Measurements from ENCODE around the gene SGPL1. TPM values are rescaled to one million over a fixed set of nuclear protein-coding genes. Genes with fewer than 3 reads are reported as not detected.

SGPL1 gene
- total RNA-seq, 4 donors from 2014 or later = 34.2 to 47.1 (median 43.1) TPM

DNA sequence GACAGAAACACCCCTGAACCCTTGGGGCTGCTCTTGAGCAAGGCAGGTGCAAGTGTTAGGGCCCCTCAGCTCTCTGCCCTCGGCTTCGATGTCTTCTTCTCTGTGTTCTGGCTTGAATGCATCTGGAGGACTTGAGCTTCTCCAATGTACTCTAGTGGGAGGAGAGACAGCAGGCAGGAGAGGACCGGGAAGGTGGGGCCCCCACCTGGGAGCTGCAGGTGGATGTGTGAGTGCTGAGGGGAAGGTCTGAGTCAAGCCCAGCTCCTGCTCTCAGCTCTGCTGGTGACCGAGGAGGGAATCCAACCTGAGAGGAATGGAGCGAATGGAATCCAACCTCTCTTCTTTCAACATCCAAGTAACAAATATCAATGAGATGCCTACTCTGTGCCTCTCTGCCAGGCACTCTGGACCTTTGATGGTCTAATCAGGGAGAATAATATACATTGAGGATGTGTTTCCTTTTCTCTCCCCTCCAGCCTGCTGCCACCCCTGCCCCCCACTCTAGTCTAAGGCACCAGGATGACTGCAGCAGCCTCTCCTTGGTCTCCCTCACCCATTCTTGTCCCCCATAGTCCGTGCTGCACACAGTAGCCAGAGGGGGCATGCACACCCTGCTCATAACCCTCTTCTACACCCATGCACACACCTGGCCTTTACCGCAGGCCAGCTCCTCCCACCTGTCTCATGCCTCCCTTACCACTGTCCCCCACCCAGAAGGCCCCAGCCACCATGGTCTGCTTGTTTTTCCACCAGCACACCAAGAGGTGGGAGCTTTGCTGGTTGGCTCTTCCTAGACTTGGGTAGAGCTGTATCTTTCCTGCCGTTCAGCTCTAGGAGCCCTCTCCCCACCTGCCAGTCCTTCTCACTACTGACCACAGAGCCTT lies 44.2 kb upstream of the SGPL1 start:
- Histone ChIP-seq H3K27me3 (no peaks in the 10 kb centered on the region), H3K9me3 (no peaks in the 10 kb centered on the region), H3K4me3 (no peak overlapping the region), H3K4me1 (peaks cover 0 to 27% (median 7%) of the 10 kb centered on the region in 3 donors), H3K36me3 (no peaks in the 10 kb centered on the region), H3K27ac (no peak overlapping the region)
- DNase-seq = no peak
- intact Hi-C loops (cut with DNase I) = no loop called here
- 78 to 96% methylated on average over 6 to 7 of the region's 8 CpGs for WGBS, 2 donors
- no peak for TF ChIP-seq POLR2A (IDR thresholded peaks at IDR 0.05)
- TF ChIP-seq, protein P1, sequence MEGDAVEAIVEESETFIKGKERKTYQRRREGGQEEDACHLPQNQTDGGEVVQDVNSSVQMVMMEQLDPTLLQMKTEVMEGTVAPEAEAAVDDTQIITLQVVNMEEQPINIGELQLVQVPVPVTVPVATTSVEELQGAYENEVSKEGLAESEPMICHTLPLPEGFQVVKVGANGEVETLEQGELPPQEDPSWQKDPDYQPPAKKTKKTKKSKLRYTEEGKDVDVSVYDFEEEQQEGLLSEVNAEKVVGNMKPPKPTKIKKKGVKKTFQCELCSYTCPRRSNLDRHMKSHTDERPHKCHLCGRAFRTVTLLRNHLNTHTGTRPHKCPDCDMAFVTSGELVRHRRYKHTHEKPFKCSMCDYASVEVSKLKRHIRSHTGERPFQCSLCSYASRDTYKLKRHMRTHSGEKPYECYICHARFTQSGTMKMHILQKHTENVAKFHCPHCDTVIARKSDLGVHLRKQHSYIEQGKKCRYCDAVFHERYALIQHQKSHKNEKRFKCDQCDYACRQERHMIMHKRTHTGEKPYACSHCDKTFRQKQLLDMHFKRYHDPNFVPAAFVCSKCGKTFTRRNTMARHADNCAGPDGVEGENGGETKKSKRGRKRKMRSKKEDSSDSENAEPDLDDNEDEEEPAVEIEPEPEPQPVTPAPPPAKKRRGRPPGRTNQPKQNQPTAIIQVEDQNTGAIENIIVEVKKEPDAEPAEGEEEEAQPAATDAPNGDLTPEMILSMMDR (IDR thresholded peaks at IDR 0.05) = no peak

DNA sequence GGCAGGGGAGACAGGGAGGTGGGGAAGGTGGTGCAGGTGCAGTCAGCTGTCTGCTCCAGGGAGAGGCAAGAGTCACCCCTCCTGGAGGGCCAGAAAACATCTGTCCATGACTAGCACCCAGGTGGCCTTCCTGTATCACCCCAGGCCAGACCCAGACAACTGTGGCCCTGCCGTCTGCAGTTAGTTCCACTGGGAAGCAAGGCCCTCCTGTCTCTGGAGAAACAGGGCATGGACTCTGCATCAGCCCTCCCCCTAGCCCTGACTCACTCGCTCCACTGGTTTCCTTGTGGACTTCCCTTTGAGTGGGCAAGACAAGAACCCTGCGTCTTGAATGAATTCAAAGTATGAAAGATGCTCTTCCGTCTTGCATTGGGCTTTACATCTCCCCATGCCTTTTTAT lies 43.1 kb upstream of the SGPL1 start:
- no peaks in the 10 kb centered on the region for H3K27me3 ChIP-seq
- DNase-seq = no peak
- WGBS, 2 donors = 93 to 94% methylated on average over 3 of the region's 4 CpGs
- H3K4me1 ChIP-seq = peaks cover 0 to 27% (median 7%) of the 10 kb centered on the region in 3 donors
- no peaks in the 10 kb centered on the region for H3K9me3 ChIP-seq
- no peak overlapping the region for H3K4me3 ChIP-seq
- TF ChIP-seq, protein P1 (IDR thresholded peaks at IDR 0.05) = no peak
- TF ChIP-seq POLR2A (IDR thresholded peaks at IDR 0.05) = no peak
- H3K27ac ChIP-seq = no peak overlapping the region
- intact Hi-C loops (cut with DNase I) = no loop called here
- no peaks in the 10 kb centered on the region for H3K36me3 ChIP-seq

DNA sequence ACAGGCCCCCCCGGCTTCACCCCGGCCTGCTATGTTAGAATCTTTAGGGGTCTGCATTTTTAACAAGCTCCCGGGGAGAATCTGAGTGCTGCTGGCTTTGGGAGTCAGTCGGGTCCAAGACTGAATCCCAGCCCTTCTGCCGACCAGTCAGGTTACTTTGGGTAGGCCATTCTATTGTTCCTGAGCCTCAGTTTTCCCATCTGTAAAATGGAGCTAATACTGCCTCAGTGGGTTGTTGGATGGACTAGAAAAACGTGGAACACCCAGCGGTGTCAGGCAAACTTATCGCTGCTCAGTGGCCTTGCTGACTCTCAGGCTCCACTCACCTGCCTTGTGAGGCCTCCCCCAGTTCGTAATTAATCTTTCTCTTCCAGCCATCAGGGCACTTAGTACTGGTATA lies 42.3 kb upstream of the SGPL1 start:
- Histone ChIP-seq H3K4me1 (peaks cover under 1 to 29% (median 7%) of the 10 kb centered on the region in 3 donors), H3K36me3 (no peaks in the 10 kb centered on the region), H3K9me3 (no peaks in the 10 kb centered on the region), H3K27me3 (no peaks in the 10 kb centered on the region), H3K4me3 (no peak overlapping the region), H3K27ac (no peak overlapping the region)
- no peak for DNase-seq
- WGBS, 2 donors = 89 to 94% methylated on average over 5 of the region's 9 CpGs
- TF ChIP-seq, protein P1 (IDR thresholded peaks at IDR 0.05) = no peak
- intact Hi-C loops (cut with DNase I) = no loop called here

DNA sequence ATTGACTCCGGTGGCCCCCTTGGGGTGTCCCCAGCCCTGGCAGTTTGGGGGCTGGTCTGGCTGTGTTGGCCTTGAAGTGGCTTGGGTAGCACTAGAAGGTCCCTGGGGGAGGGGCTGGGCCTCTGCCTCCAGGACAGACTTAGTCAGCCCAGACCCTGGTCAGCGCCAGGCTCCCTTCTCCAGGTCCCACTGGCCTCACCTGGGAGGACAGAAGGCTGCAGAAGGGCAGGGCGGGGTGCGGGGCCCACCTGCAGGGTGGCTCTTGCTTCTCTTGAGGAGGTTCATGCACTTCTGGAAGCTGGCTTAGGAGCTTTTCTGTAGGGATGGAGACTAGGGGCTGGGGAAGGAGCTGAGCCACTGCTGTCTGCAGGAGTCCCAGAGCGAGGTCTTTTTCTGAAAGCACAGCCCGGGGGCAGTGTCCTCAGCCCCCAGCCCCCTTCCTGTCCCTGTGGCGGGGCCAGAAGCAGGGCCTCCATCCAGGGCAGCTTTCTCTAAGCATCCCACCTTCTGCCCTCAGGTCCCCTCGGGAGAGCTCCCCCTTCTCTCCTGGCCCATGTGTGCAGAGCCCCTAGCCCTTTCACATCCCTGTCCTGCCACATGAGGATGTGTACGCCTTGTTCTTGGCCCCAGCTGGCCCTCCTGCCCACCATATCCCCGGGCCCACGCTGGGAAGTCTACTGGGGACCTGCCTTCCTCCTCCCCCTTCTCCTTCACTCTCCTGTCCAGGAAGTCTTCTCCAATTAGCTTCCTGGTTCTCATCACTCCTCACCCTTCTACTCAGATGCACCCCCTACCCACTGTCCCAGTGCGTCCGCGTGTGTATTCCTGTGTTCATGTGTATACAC lies 41.6 kb upstream of the SGPL1 start:
- Histone ChIP-seq H3K27ac (no peak overlapping the region), H3K36me3 (no peaks in the 10 kb centered on the region)
- intact Hi-C loops (cut with DNase I) = no loop called here

More for the DNA sequence above, 41.6 kb upstream of the SGPL1 start:
- H3K4me1 ChIP-seq = peaks cover 2 to 28% (median 7%) of the 10 kb centered on the region in 3 donors
- no peaks in the 10 kb centered on the region for H3K27me3 ChIP-seq
- WGBS, 2 donors = 87 to 95% methylated on average over 8 to 12 of the region's 14 CpGs
- no peak for TF ChIP-seq POLR2A (IDR thresholded peaks at IDR 0.05)
- TF ChIP-seq, protein P1 (IDR thresholded peaks at IDR 0.05) = no peak
- no peaks in the 10 kb centered on the region for H3K9me3 ChIP-seq
- no peak for DNase-seq
- H3K4me3 ChIP-seq = no peak overlapping the region

Data from esophagus squamous epithelium (tissue), 5 donors.